K562 (cell line): ENCODE measurements around the gene ATF3. TPM values are rescaled to one million over a fixed set of nuclear protein-coding genes. Genes with fewer than 3 reads are reported as not detected.

Experiments
- BCOR ChIP-seq: fragments of 450-650 bp; IDR thresholded peaks from 2 replicates; pipeline ENCODE4 v1.6.1; 2016
- CBX3 ChIP-seq, 2 experiments: IDR thresholded peaks; 1 replicate in 1 of 2; 2 replicates in 1 of 2; pipeline ENCODE4 v1.6.1; 2012; ENCODE audit warnings: inconsistent platforms in 2 of 2, low read length in 2 of 2, borderline replicate concordance in 1 of 2, control low read depth in 1 of 2
- NR2C1 ChIP-seq, 2 experiments: fragments of 450-650 bp; IDR thresholded peaks; 2 replicates each; pipeline ENCODE4 v1.6.1; 2017; ENCODE audit warnings: mild to moderate bottlenecking in 2 of 2, antibody characterized with exemption in 1 of 2, inconsistent platforms in 1 of 2, missing compliant biosample characterization in 1 of 2, missing genetic modification characterization in 1 of 2
- NR2C2 ChIP-seq, 2 experiments: fragments of 200-800 bp in 1 of 2; sonication (Bioruptor generic) in 1 of 2; sonication (generic) in 1 of 2; formaldehyde crosslinking in 1 of 2; IDR thresholded peaks; 2 replicates each; pipeline versions ENCODE4 v1.6.1 to v1.8.0; 2016 to 2022; ENCODE audit warnings: mild to moderate bottlenecking in 1 of 2, missing compliant biosample characterization in 1 of 2, missing genetic modification characterization in 1 of 2, missing genetic modification reagents in 1 of 2
- POU5F1 ChIP-seq: fragments of 150-350 bp; IDR thresholded peaks from 2 replicates; pipeline ENCODE4 v1.6.1; 2014; ENCODE audit warnings: borderline replicate concordance, low read length, low read depth, mild to moderate bottlenecking; ENCODE audit not compliant: partially characterized antibody
- TFAP4 ChIP-seq: sonication (generic); formaldehyde crosslinking; IDR thresholded peaks from 2 replicates; pipeline ENCODE4 v1.8.0; 2022; ENCODE audit warnings: missing genetic modification reagents, mild to moderate bottlenecking, moderate library complexity, borderline replicate concordance
- USF2 ChIP-seq: sonication (generic); formaldehyde crosslinking; IDR thresholded peaks from 2 replicates; pipeline ENCODE4 v1.5.0; 2020; ENCODE audit warnings: missing genetic modification reagents
- polyA plus RNA-seq, 8 experiments: library from polyadenylated mRNA; depleted of rRNA in 4 of 8; stranded (reverse) in 5 of 8; unstranded in 3 of 8; fragments of >200 nt; fragmentation: Nextera tagmentation in 2 of 8; fragmentation: Illumina TruSeq in 1 of 8; extraction: Ambion mirVana in 2 of 8; extraction: Trizol in 1 of 8; gene quantifications; 2 replicates each; pipeline versions ENCODE4 v1.2.1 to v1.2.3, GENCODE V29; 2011 to 2014; ENCODE audit warnings: inconsistent platforms in 1 of 8, missing spikeins in 1 of 8
- total RNA-seq, 7 experiments: library from RNA; depleted of rRNA in 6 of 7; stranded (reverse); fragments of >200 nt in 6 of 7; fragmentation: Illumina TruSeq in 2 of 7; extraction: Trizol in 2 of 7; gene quantifications; 2 replicates each; pipeline versions ENCODE4 v1.2.1 to v1.2.3, GENCODE V29; 2011 to 2021; ENCODE audit warnings: low replicate concordance in 1 of 7

Gene ATF3
- total and polyA plus RNA-seq, 9 of the 15 experiments (the other 6 are each of a cell fraction or from before 2014, with no cell fraction given): 3.5 to 28.2 (median 19.8) TPM

- TF ChIP-seq TFAP4 (CRISPR knock-in tag): no peak
- TF ChIP-seq USF2: 0 out of 2 replicates have a peak, but pooled peaks have one; percentile 30
- peak; percentile 70; the same call in 1 of the 2 replicates for TF ChIP-seq BCOR
- no peak for TF ChIP-seq POU5F1
- TF ChIP-seq CBX3 (IDR thresholded peaks at IDR 0.05; ENCODE audit: borderline replicate concordance in 1 of 2, low read length in 2 of 2): 0 out of 3 replicates have a peak, but pooled peaks of 1 of the 2 experiments have one; percentile 36
- TF ChIP-seq NR2C1 (IDR thresholded peaks at IDR 0.05): peak; percentile 48; the same call in 1 of the 2 replicates
- no peak for TF ChIP-seq NR2C1 (tag; IDR thresholded peaks at IDR 0.05)
- TF ChIP-seq NR2C2 (CRISPR knock-in tag; IDR thresholded peaks at IDR 0.05): no peak
- peak; percentile 43; the same call in 1 of the 2 replicates for TF ChIP-seq NR2C2 (tag; IDR thresholded peaks at IDR 0.05)
- TF ChIP-seq, all 486 proteins: peak for 17
Measured at GRCh38 chr1:212640223-212640878, 31.8 kb downstream of the ATF3 start (continued).
